Lower leg skin (tissue), 3 donors: Measurements from ENCODE around the gene RAB9B.

Source experiments
- CTCF ChIP-seq, 3 donors: fragments of 450-650 bp; IDR thresholded peaks; one replicate each; pipeline ENCODE4 v1.5.1; 2016; ENCODE audit warnings: antibody characterized with exemption in 3 of 3, mild to moderate bottlenecking in 3 of 3, moderate library complexity in 2 of 3
- POLR2A ChIP-seq, 2 donors: fragments of 450-650 bp; IDR thresholded peaks; one replicate each; pipeline ENCODE4 v1.6.1; 2016 to 2017; ENCODE audit warnings: antibody characterized with exemption in 2 of 2, mild to moderate bottlenecking in 1 of 2, moderate library complexity in 1 of 2

GRCh38 chrX:103773445-103773844 lies 58.6 kb downstream of the RAB9B start:
- TF ChIP-seq CTCF (IDR thresholded peaks at IDR 0.05) (no peak), POLR2A (IDR thresholded peaks at IDR 0.05) (no peak)
